ENCODE measurements around the gene LRFN5.
"Not testable (repeated sequence)": the region's sequence is repeated elsewhere in the genome, so short reads cannot be mapped to it uniquely, and the experiment has no call there.

- TF ChIP-seq CTCF, POLR2A, EP300 (IDR thresholded peaks at IDR 0.05): not testable (repeated sequence)
Observed at GRCh38 chr14:41750575-41750974, 143.9 kb downstream of the LRFN5 start.
